Fibroblast of lung (primary cell): Measurements from ENCODE around the gene TCOF1. TPM values are rescaled to one million over a fixed set of nuclear protein-coding genes. Genes with fewer than 3 reads are reported as not detected.

Source experiments
- DNase-seq, 2 donors: peaks; one replicate each; pipeline versions ENCODE4 v3.0.0 to v3.0.0-alpha.2; 2010; ENCODE audit warnings: low read depth in 2 of 2
- H2AFZ ChIP-seq: 2 replicates; pipeline ENCODE4 v1.5.1; 2012; ENCODE audit warnings: low read length, control low read depth, inconsistent platforms
- H3K27ac ChIP-seq: 2 replicates; pipeline ENCODE4 v1.5.1; 2011; ENCODE audit warnings: low read length, control low read depth; ENCODE audit not compliant: insufficient read depth
- H3K27me3 ChIP-seq: 2 replicates; pipeline ENCODE4 v1.5.1; 2011; ENCODE audit warnings: mild to moderate bottlenecking, low read length; ENCODE audit not compliant: control insufficient read depth, insufficient read depth
- H3K36me3 ChIP-seq: 2 replicates; pipeline ENCODE4 v1.5.1; 2011; ENCODE audit warnings: low read length; ENCODE audit not compliant: control insufficient read depth, insufficient read depth
- H3K4me1 ChIP-seq: 2 replicates; pipeline ENCODE4 v1.5.1; 2011; ENCODE audit warnings: low read length; ENCODE audit not compliant: control insufficient read depth, insufficient read depth; ENCODE audit errors: extremely low read depth
- H3K4me2 ChIP-seq: 2 replicates; pipeline ENCODE4 v1.5.1; 2011; ENCODE audit warnings: low read length, control low read depth; ENCODE audit not compliant: insufficient read depth; ENCODE audit errors: extremely low read depth
- H3K4me3 ChIP-seq, 4 experiments: fragments of 200-600 bp in 1 of 4; sonication (generic) in 1 of 4; replicated peaks in 1 of 4; 2 replicates each; pipeline ENCODE4 v1.5.1; 2011 to 2016; ENCODE audit warnings: low read length in 4 of 4, low read depth in 3 of 4, mild to moderate bottlenecking in 3 of 4, control low read depth in 2 of 4, inconsistent platforms in 1 of 4, mixed read lengths in 1 of 4; ENCODE audit not compliant: insufficient read depth in 1 of 4; ENCODE audit errors: control extremely low read depth in 1 of 4
- H3K79me2 ChIP-seq: 2 replicates; pipeline ENCODE4 v1.5.1; 2012; ENCODE audit warnings: mild to moderate bottlenecking, low read length, inconsistent platforms; ENCODE audit not compliant: control insufficient read depth, insufficient read depth
- H3K9ac ChIP-seq: 2 replicates; pipeline ENCODE4 v1.5.1; 2011; ENCODE audit warnings: mild to moderate bottlenecking, low read length, control low read depth; ENCODE audit not compliant: insufficient read depth
- H3K9me3 ChIP-seq: 2 replicates; pipeline ENCODE4 v1.5.1; 2012; ENCODE audit warnings: low read depth, low read length; ENCODE audit not compliant: control insufficient read depth, insufficient read depth
- H4K20me1 ChIP-seq: 2 replicates; pipeline ENCODE4 v1.5.1; 2011; ENCODE audit warnings: low read length; ENCODE audit not compliant: control insufficient read depth, insufficient read depth; ENCODE audit errors: extremely low read depth
- CTCF ChIP-seq, 2 donors: IDR thresholded peaks in 1 of 2; conservative IDR thresholded peaks in 1 of 2; 1 replicate in 1 of 2; 2 replicates in 1 of 2; pipeline ENCODE4 v1.5.1; 2011 to 2012; ENCODE audit warnings: low read length in 2 of 2, control low read depth in 1 of 2, inconsistent platforms in 1 of 2, low read depth in 1 of 2, mild to moderate bottlenecking in 1 of 2
- EZH2 ChIP-seq: IDR thresholded peaks from 2 replicates; pipeline ENCODE4 v1.5.1; 2012; ENCODE audit warnings: low read length, control low read depth, mild to moderate bottlenecking; ENCODE audit errors: missing control alignments
- polyA plus RNA-seq, 2 donors: library from polyadenylated mRNA; depleted of rRNA in 1 of 2; stranded (reverse) in 1 of 2; unstranded in 1 of 2; fragments of >200 nt; gene quantifications; 2 replicates each; pipeline ENCODE4 v1.2.1, GENCODE V29; 2011 to 2012; ENCODE audit warnings: missing spikeins in 1 of 2
- total RNA-seq: library from RNA; depleted of rRNA; stranded (reverse); fragments of >200 nt; gene quantifications from 2 replicates; pipeline ENCODE4 v1.2.1, GENCODE V29; 2014

The TCOF1 gene
- total and polyA plus RNA-seq, 2 donors (not counting 1 experiment from before 2014, with no cell fraction given) = 8.5 to 10.6 TPM

GRCh38 chr5:150444770-150445169 is 87.3 kb downstream of the TCOF1 start:
- no peak for DNase-seq
- Histone ChIP-seq H3K9ac (no peak overlapping the region), H3K4me3 (no peak overlapping the region), H3K9me3 (no peaks in the 10 kb centered on the region), H3K36me3 (peaks cover 35% of the 10 kb centered on the region), H3K4me2 (no peak overlapping the region), H3K79me2 (peaks cover 42% of the 10 kb centered on the region), H2AFZ (no peak overlapping the region), H3K27me3 (no peaks in the 10 kb centered on the region), H4K20me1 (peaks cover 2% of the 10 kb centered on the region), H3K4me1 (peaks cover 9% of the 10 kb centered on the region), H3K27ac (no peak overlapping the region)
- TF ChIP-seq EZH2 = no peak
- no peak for TF ChIP-seq CTCF (conservative IDR thresholded peaks at IDR 0.05 in 1 of 2, IDR thresholded peaks at IDR 0.05 in 1 of 2; ENCODE audit: low read depth in 1 of 2, low read length in 2 of 2)

GRCh38 chr5:150446088-150446487 is 88.6 kb downstream of the TCOF1 start:
- no peak overlapping the region for H3K4me2 ChIP-seq
- H4K20me1 ChIP-seq = peaks cover 2% of the 10 kb centered on the region
- H3K9ac ChIP-seq = no peak overlapping the region
- peaks cover 9% of the 10 kb centered on the region for H3K4me1 ChIP-seq
- no peaks in the 10 kb centered on the region for H3K27me3 ChIP-seq
- H3K4me3 ChIP-seq = no peak overlapping the region
- DNase-seq = no peak
- H3K36me3 ChIP-seq = peaks cover 35% of the 10 kb centered on the region
- TF ChIP-seq EZH2 = no peak
- TF ChIP-seq CTCF (conservative IDR thresholded peaks at IDR 0.05 in 1 of 2, IDR thresholded peaks at IDR 0.05 in 1 of 2; ENCODE audit: low read depth in 1 of 2, low read length in 2 of 2) = no peak
- H2AFZ ChIP-seq = no peak overlapping the region
- H3K79me2 ChIP-seq = peaks cover 42% of the 10 kb centered on the region
- H3K9me3 ChIP-seq = no peaks in the 10 kb centered on the region
- H3K27ac ChIP-seq = no peak overlapping the region

- no peak overlapping the region for H3K4me2 ChIP-seq
These were observed 89.1 kb downstream of the TCOF1 start for GRCh38 chr5:150446583-150446982.

More at GRCh38 chr5:150446583-150446982, 89.1 kb downstream of the TCOF1 start:
- Histone ChIP-seq H2AFZ (no peak overlapping the region), H3K9ac (no peak overlapping the region), H3K27me3 (no peaks in the 10 kb centered on the region), H3K27ac (no peak overlapping the region), H3K4me3 (no peak overlapping the region), H3K4me1 (peaks cover 9% of the 10 kb centered on the region), H4K20me1 (peaks cover 2% of the 10 kb centered on the region), H3K79me2 (peaks cover 42% of the 10 kb centered on the region), H3K36me3 (peaks cover 35% of the 10 kb centered on the region), H3K9me3 (no peaks in the 10 kb centered on the region)
- DNase-seq = no peak
- TF ChIP-seq EZH2 (no peak), CTCF (conservative IDR thresholded peaks at IDR 0.05 in 1 of 2, IDR thresholded peaks at IDR 0.05 in 1 of 2; ENCODE audit: low read depth in 1 of 2, low read length in 2 of 2) (no peak)
